GM21737 (cell line): ENCODE data around the gene SBF2.

Experiments
- ATAC-seq: cut with Tn5 transposase; IDR thresholded peaks from one replicate; pipeline ENCODE4 v1.9.1; 2021; ENCODE audit warnings: mild to moderate bottlenecking, moderate library complexity; ENCODE audit not compliant: unreplicated experiment

The SBF2 gene

GRCh38 chr11:10317776-10318526 is 23.9 kb upstream of the SBF2 start:
- ATAC-seq: peak; percentile 58

- ATAC-seq: no peak
These were observed 23.2 kb upstream of the SBF2 start for GRCh38 chr11:10317151-10317755.

DNA sequence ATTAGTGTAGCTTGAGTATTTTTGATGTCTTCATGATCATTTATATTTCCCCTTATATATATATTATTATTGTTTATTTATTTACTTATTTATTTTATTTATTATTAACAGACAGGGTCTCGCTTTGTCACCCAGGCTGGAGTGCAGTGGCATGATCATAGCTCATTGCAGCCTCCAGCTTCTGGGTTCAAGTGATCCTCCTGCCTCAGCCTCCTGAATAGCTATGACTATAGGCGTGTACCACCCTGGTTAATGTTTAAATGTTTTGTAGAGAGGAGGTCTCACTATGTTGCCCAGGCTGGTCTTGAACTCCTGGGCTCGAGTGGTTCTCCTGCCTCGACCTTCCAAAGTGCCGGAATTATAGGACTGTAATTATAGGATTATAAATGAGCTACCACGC is 21.1 kb upstream of the SBF2 start:
- ATAC-seq: no peak

DNA sequence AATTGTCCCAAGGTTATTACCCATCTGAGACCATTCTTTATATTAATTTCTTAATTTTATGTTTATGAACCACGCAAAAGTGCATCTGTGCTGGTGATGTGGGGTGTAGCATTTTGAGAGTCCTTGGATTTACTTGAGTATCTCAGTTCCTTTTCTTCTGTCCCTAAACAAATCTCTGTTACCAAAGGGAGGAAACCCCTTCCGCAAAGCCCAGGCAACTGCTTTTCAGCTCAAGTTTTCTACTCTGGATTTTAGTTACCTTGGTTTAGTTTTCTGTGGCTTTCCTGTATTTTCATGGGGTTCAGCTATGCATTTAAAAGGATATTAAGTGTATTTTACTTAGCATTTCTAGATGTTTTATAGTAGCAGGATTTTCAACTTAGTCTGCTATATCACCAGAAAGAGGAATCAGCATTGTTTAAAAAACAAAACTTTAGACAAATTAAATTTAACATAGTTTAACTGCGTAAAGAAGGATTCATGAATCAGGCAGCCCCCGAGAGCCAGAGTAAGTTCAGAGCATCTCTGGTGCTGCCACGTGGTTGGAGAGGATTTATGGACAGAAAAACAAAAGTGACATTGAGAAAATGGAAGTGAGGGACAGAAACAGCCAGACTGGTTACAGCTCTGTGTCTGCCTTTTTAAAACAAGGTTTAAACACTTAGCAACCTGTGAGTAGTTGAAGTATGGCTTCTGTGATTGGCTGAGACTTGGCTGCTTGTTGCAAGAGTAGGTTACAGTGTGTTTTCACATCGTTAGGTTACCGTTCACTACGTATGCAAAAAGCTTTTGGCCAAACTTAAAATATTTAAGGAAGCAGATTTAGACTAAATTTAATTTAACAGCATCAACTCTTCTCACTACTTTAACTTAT is 20.4 kb upstream of the SBF2 start:
- ATAC-seq: peak; percentile 68

DNA sequence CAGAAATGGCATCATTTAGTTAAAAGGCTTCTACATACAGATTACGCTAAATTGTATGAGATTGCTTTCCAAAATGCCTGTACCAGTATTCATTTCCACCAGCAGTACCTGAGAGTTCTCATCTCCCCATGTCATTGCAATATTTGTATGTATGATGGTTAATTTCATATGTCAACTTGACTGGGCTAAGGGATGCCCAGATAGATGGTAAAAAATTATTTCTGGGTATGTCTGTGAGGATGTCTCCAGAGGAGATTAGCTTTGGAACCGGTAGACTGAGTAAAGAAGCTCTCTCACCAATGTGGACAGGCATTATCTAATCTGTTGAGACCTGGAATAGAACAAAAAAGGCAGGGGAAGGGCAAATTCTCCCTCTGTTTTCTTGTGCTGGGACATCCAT is 17.8 kb upstream of the SBF2 start:
- ATAC-seq: no peak

DNA sequence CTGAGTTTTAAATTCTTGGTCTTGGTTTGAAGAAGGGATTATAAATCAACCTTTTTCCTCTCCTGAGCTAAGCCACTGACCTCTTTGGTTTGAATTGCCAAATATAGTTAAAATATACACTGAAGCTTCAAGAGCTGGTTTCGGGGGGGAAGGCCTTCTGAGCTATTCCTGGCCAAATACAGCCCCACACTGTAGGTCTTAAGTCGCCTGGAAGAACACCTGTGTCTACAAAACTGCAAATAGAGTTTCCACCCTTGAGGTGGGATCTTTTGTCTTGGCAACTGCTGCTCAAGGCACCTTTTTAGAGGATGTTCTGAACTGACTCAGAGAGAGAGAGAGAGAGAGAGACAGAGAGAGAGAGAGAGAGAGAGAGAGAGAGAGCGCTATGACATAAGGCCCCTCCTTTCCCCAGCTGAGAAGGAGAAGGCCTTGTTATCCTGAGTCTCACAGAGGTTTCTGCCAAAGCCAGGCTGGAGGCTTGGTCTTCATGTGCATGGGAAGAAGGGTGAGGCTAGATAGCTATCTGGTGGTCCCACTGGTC is 16.4 kb upstream of the SBF2 start:
- ATAC-seq: no peak

DNA sequence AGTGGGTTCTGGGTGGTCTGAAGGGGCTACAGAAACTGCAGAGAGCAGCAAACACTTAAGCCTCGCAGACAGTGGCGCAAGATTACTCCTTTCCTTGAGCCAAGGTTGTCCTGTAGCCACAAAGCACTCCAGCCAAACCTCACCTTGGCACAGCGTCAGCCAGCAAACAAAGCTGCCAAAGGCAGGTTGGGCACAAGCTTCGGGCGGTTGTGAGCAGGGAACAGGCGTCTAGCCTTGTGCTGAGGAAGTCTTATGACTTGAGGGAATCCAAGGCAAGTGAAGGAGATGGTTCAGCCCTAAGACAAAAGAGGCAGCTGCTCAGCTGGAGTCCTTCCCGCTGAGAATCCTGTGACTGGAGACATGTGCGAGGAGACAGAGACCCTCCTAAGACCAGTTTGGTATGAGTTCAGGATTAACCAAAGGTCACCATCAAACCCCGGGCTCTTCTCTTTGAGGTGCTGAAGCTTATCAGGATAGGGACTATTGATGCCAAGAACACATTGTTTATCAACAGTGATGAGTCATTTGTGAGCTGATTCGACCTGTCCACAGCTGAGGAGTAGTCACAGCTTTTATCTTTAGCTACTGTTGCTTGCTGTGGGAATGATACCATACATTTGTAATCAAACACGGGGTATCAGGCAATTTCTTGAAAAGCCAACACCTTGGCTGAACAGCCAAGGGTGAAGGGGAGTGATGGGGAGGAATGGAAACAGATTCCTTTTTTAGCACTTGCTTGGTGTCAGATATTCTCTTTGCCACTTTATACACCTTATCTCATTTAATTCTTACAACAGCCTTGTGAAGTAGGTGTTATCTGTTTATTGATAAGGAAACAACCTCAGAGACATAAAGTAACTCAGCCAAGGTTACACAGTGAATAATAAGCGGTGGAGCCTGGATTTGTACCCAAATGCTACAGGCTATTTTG is 15.4 kb upstream of the SBF2 start:
- no peak for ATAC-seq

- ATAC-seq: no peak
These were observed 14.4 kb upstream of the SBF2 start for GRCh38 chr11:10308201-10308954.

DNA sequence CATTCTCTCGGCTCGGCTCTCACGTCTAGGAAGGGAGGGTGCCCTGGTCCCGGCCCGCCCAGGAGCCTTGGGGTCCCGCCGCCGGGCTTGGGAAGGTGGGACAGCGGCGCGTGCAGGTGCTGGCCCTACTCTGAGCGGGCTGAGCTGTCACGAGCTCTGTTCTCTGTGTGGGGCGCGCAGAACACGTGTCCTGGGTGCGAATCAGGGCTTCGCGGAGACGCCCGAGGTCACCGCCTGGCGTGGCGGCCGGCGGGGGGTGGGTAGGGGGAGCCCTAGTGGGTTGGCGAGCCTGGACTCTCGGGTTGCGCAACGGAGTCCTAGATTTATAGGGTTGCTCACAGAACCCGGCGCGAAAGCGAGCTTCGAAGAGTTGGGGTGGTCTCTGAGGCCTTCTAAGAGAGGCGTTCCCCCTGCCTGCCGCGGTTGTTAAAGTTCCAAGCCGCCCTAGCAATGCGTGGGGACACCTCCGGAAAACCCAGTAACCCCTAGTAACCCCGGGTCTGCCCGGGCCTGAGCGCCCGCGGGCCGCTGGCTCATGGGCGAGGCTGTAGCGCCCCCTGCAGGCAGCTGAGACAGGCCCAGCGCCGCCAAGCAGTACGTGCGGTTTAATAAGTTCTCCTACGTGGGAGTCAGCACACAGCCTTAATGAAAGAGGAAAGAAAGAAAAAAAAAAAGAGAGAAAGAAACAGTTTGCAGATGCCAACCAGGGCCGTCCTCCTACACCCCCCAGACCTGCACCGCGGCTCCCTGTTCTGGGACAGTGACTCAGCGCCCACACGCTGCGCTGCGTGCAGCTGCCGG is 13.6 kb upstream of the SBF2 start:
- peak; percentile 76 for ATAC-seq

DNA sequence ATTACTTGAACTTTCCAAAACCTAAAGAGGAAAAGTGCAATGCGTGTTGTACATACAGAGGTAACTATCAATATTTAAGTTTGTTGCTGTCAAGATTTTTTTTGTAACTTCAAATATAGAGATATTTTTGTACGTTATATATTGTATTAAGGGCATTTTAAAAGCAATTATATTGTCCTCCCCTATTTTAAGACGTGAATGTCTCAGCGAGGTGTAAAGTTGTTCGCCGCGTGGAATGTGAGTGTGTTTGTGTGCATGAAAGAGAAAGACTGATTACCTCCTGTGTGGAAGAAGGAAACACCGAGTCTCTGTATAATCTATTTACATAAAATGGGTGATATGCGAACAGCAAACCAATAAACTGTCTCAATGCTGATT is 13.0 kb upstream of the SBF2 start:
- ATAC-seq: no peak

DNA sequence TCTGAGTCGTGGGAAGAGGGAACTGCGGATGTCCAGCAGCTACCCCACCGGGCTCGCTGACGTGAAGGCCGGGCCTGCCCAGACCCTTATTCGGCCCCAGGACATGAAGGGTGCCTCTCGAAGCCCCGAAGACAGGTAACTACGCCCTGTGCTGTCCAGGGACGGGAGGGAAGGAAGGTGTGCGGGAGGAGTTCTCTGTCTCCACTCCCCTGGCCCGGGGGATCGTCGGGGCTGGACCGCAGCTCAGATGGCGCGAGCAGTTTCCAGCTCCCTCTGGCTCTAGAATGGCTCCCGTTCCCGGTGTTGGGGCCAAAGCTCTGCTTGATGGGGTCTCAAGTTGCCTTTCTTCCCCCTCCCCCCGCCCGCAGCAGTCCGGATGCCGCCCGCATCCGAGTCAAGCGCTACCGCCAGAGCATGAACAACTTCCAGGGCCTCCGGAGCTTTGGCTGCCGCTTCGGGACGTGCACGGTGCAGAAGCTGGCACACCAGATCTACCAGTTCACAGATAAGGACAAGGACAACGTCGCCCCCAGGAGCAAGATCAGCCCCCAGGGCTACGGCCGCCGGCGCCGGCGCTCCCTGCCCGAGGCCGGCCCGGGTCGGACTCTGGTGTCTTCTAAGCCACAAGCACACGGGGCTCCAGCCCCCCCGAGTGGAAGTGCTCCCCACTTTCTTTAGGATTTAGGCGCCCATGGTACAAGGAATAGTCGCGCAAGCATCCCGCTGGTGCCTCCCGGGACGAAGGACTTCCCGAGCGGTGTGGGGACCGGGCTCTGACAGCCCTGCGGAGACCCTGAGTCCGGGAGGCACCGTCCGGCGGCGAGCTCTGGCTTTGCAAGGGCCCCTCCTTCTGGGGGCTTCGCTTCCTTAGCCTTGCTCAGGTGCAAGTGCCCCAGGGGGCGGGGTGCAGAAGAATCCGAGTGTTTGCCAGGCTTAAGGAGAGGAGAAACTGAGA is 12.2 kb upstream of the SBF2 start:
- ATAC-seq: no peak

DNA sequence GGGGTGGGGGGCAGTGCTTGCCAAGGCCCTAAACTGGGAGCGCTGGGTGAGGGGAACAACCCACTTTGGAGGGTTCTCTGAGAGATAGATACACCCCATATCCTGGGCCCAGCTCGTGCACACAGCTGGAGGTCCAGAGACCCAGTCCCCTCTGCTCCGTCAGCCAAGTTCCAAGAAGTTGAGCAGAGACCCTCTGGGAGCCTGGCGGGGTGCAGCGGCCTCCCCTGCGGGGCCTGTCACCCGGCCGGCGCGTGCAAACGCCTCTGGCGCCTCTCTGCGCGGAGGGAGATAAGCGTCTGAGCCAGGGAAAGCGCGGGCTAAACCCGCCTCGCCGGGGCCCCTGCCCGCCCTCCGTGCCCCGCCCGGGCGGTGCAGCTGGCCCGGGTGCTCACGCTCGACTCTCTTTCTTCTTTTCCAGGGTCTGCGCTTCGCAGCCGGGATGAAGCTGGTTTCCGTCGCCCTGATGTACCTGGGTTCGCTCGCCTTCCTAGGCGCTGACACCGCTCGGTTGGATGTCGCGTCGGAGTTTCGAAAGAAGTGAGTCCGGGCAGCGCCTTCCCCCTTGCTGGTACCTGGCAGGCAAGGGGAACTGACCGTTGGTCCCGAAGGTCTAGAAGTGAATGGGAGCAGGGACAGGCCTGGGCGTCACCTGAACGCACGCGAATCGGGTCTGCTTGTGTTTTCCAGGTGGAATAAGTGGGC is 11.4 kb upstream of the SBF2 start:
- no peak for ATAC-seq

DNA sequence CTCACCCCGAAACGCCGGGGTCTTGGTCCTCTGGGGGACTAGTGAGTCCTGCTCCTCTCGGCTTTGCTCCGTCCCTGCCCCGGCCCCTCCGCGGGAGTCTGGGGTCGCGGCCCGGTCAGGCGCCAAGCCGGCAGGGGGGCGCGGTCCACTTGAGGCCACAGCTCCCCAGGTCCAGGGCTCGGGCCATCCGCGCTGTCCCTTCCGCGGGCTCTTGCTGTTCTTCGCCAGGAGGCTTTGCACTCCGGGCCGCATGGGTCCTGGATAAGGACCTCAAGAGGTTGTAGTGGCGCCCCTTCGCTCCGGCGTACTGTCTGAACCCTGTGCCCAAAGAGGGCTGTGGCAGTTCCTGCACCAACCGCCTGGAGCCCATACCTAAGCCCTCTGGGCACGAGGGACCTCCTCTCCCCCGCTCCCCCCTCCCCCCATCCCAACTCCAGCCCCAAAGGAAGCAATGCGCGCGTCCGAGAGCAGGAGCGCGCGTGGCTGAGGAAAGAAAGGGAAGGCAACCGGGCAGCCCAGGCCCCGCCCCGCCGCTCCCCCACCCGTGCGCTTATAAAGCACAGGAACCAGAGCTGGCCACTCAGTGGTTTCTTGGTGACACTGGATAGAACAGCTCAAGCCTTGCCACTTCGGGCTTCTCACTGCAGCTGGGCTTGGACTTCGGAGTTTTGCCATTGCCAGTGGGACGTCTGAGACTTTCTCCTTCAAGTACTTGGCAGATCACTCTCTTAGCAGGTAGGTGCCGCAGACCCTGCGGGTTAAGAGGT is 10.7 kb upstream of the SBF2 start, which contains the start of gene ADM:
TSS of gene ADM (plus strand) at position 579 of the 767 bp plus-strand sequence. CDS start 628 bp downstream, outside the sequence.
- ATAC-seq: no peak

- ATAC-seq: no peak
These were observed 9.7 kb upstream of the SBF2 start for GRCh38 chr11:10303558-10304363.

DNA sequence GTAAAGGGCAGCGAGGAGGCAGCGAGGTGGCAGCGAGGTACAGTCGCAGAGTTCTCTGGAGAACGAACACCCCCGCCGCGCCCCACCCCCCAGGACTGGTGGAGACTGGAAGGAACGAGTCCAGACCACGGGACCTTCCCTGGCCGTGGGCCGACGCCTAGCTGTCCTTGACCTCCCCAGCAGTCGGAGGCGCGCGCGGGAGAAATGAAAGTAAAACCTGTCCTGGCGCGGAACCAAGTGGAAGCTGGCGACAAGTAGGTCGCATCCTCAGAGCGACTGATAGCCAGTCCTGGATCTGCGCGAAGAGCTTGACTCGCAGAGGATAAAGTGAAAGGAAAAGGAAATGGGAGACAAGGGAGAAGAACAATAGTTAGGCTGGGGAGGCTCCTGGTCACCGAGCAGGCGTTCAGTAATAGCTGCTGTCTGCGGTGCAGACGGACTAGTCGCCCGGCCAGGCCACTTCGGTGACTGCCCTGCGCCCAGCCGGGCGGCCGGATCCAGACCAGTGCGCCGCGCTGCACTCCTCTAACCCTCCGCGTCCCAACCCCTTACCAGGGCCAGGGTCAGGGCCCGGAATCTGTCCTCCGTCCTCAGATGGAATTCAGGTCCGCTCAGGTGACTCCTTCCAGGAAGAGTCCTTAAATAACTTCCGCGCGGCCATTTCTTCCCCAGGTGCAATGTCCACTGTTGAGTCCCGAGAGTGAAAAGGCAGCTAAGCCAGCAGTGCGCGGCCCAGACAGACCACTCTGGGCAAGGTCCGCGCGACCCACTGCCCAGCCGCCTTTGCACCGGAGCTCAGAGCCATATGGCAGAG is 8.9 kb upstream of the SBF2 start:
- ATAC-seq: no peak
